A204.1 (cell line): ENCODE measurements around the gene MGMT.

ENCODE experiments used
- FAIRE-seq: peaks from 2 replicates; lab custom pipeline; 2012; peaks lifted over from hg19 to GRCh38; lab: Jason Lieb, UNC

The MGMT gene

GRCh38 chr10:129692695-129693094 lies 225.7 kb downstream of the MGMT start:
- FAIRE-seq, result no peak

GRCh38 chr10:129693382-129693781 lies 226.3 kb downstream of the MGMT start:
- no peak for FAIRE-seq

- no peak for FAIRE-seq
These were observed 227.1 kb downstream of the MGMT start for GRCh38 chr10:129694184-129694583.

- no peak for FAIRE-seq
These were observed 227.7 kb downstream of the MGMT start for GRCh38 chr10:129694691-129695243.

- FAIRE-seq, result no peak
These were observed 228.6 kb downstream of the MGMT start for GRCh38 chr10:129695671-129696070.

GRCh38 chr10:129696636-129697035 lies 229.6 kb downstream of the MGMT start:
- FAIRE-seq, result no peak

GRCh38 chr10:129697463-129698247 lies 230.6 kb downstream of the MGMT start:
- no peak for FAIRE-seq

- no peak for FAIRE-seq
These were observed 232.8 kb downstream of the MGMT start for GRCh38 chr10:129699722-129700340.

GRCh38 chr10:129702605-129703004 lies 235.6 kb downstream of the MGMT start:
- no peak for FAIRE-seq

- no peak for FAIRE-seq
These were observed 236.5 kb downstream of the MGMT start for GRCh38 chr10:129703287-129704137.

GRCh38 chr10:129704225-129704624 lies 237.2 kb downstream of the MGMT start:
- no peak for FAIRE-seq

- FAIRE-seq, result no peak
These were observed 237.9 kb downstream of the MGMT start for GRCh38 chr10:129704786-129705525.

GRCh38 chr10:129705676-129706075 lies 238.6 kb downstream of the MGMT start:
- FAIRE-seq, result no peak

GRCh38 chr10:129706081-129706480 lies 239.0 kb downstream of the MGMT start:
- FAIRE-seq, result no peak

- FAIRE-seq, result no peak
These were observed 239.5 kb downstream of the MGMT start for GRCh38 chr10:129706523-129706922.

- FAIRE-seq, result no peak
These were observed 240.7 kb downstream of the MGMT start for GRCh38 chr10:129707406-129708388.

- no peak for FAIRE-seq
These were observed 242.1 kb downstream of the MGMT start for GRCh38 chr10:129709101-129709500.

GRCh38 chr10:129709627-129710509 lies 242.8 kb downstream of the MGMT start:
- FAIRE-seq, result no peak

GRCh38 chr10:129710510-129710847 lies 243.4 kb downstream of the MGMT start:
- FAIRE-seq, result no peak

- FAIRE-seq, result no peak
These were observed 244.2 kb downstream of the MGMT start for GRCh38 chr10:129711291-129711690.
